ENCODE data around the gene KDM3A. TPM values are rescaled to one million over a fixed set of nuclear protein-coding genes. Genes with fewer than 3 reads are reported as not detected.
A peak's percentile ranks its signal among the peaks of the same experiment; 100 is the strongest.

The KDM3A gene
- total RNA-seq, 1 experiment from 2014 or later: 11.9 TPM

DNA sequence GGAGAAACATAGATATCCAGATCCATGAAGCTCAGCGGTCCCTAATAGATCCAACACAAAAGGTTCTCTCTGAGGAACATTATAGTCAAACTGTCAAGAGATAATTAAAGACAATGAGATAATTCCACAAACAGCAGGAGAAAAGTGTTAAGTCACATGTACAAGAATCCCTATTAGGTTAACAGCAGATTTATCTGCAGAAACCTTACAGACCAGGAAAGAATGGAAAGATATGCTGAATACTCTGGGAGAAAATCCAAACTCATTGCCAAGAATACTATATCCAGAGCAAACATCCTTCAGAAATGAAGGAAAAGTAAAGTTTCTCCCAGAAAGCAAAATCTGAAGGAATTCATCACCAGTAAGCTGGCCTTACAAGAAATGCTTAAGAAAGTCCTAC is 10.8 kb upstream of the KDM3A start:
- DNase-seq (ENCODE audit: low spot score): no peak

DNA sequence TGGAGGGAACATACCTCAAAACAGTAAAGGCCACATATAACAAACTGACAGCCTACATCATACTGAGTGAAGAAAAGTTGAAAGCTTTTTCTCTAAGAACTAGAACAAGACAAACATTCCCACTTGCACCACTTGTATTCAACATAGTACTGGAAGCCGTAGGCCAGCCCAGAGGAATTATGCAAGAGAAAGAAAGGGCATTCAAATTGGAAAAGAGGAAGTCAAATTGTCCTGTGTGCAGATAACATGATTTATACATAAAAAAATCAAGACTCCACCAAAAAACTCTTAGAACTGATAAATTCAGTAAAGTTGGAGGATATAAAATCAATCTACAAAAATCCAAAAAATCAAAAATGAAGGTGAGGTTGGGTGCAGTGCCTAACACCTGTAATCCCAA is 8.0 kb upstream of the KDM3A start:
- DNase-seq (ENCODE audit: low spot score): no peak

DNA sequence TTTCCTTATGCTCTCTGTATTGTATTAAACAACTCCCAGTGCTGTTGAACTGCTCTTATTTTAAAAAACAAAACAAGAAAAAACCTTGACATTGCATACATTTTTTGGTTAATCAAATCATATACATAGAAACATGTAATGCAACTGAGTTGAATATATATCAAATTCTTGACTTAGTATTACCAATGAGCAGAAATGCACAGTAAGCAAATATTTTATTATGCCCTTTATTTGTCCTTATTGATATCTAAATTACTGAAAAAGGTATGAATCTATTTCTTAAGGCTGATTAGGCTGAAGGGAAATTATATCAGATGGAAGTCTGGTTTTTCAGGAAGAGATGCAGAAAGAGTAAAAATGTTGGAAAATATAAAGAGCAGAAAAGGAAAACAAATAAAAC is 6.9 kb upstream of the KDM3A start:
- no peak for DNase-seq (ENCODE audit: low spot score)

DNA sequence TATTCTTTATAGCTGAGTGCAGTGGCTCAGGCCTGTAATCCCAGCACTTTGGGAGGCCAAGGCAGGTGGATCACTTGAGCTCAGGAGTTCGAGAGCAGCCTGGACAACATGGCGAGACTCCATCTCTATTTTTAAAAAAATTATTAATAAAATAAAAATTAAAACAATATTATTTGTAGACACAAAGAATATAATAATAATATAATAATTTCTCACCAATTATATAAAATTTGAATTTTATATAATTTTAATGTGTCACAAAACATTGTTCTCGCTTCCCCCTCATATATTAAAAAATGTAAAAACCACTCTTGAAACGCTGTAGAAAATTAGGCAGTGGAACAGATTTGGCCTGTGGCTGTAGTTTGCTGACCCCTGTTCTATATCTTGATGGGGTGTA is 5.6 kb upstream of the KDM3A start:
- no peak for DNase-seq (ENCODE audit: low spot score)

DNA sequence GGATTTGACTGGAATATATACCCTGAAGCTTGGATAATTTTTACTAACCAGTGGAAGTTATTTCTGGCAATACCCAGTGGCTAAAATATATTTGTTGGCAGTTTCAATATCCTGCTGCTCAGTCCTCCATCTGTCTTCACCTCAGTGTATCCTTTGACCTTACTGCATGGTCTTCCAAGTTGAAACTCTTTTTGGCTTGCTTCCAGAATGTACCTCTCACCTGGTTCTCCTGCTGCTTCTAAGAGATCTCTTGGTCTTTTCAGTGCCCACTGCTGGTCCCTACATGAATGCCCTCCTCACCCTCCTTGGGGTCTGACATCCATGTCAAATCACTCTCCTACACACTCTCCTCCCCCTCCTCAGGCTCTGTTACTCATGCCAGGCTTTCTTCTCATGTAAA is 4.8 kb upstream of the KDM3A start:
- DNase-seq (ENCODE audit: low spot score): no peak

DNA sequence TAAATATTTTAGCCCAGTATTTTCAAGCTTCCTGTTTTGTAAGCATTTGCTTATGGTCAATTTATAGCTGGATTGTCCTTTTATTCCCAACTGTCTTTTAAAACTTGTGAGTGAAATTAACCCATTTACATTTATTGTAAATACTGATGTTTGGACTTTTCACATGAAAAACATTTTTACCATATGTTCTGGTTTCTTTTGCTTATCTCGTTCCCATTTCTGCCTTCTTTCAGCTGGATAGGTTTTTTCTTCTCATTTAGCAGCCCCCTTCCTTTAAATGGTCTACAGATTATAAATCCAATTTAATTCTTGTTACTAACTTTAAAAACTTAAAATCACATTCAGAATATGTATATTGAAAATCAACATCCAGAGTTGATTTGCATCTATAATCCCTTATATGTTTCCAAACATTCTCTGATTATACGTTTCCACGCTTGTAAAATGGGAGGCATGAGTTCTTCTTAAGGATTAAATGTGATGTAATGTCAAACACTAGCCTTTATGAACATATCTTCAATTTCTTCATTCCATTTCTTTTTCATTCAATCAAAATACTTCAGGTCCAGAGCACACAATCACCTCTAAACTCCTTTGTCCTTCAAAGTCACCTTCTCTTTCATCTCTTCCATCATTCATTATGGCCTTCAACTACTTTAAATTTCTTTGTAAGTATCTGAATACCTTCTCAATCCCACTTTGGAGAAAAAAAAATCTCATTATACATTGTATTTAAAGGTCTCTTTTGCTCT is 1.1 kb upstream of the KDM3A start:
- DNase-seq (ENCODE audit: low spot score): peak; percentile 3

DNA sequence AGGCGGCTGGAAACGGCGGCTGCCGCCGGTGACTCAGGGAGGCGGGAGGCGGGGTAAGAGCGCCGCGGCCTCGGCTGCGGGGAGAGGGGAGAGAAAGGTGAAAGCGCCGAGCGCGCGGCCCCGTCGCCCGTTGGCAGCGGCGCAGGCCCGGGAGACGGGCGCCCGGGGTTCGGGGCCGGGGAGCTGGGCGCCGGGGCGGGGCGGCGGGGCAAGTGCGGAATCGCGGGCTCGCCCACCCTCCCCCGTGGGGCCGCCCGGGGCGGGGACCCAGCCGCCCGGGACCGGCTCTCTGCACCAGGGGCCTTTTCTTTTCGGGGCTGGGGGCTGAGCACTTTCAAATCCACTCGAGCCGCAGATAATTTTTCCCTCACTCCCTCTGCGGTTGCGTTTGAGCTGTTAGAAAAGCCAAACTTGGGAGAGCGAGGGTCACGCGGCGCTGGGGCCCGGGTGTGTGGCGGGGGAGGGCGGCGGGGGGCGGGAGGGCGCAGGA is 266 bp downstream of the KDM3A start:
- no peak for DNase-seq (ENCODE audit: low spot score)

DNA sequence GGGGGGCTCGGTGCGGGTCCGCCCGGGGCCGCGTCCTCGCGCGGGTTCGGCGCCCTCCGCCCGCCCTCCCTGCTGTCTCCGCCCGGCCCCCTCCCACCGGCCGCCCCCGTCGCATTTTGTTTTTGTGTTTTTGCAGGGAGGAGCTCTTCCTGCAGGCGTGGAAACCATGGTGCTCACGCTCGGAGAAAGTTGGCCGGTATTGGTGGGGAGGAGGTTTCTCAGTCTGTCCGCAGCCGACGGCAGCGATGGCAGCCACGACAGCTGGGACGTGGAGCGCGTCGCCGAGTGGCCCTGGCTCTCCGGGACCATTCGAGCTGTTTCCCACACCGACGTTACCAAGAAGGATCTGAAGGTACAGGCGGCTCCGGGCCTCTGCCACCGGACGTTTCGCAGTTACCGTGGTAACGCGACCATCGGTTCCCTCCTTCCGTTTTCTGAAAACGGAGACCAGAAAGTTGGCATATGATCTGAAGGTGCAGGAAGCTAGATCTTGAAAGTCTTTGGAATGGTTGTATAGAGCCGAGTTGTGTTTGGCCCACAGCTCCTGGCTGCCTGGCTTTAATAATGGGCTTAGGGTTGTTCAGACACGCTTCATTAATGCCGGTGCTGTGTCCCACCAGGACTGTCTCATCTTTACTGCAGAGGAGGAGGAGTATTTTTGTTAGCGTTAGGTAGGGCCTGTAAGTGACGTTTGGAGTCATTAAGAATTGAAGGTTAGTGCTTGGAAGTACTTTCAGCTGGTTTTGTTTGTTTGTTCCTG is 891 bp downstream of the KDM3A start:
- peak; percentile 33 for DNase-seq (ENCODE audit: low spot score)

DNA sequence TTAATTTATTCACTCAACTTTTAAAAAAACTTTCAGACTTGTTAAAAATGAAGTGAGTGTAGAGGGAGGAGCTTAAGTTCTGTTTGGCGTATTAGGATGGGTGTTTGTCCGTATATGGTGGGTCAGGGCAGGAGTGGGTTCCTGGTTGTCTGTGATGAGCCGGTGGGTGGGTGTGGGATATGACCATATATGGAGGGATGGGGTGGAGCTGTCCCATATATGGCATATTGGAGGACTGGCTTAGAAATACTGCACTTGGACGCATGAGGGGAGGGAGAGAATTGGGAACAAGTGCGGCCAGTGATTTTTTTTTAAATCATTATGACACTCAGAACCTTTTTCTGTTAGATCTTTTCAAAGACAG is 1.5 kb downstream of the KDM3A start:
- DNase-seq (ENCODE audit: low spot score): peak; percentile 89

DNA sequence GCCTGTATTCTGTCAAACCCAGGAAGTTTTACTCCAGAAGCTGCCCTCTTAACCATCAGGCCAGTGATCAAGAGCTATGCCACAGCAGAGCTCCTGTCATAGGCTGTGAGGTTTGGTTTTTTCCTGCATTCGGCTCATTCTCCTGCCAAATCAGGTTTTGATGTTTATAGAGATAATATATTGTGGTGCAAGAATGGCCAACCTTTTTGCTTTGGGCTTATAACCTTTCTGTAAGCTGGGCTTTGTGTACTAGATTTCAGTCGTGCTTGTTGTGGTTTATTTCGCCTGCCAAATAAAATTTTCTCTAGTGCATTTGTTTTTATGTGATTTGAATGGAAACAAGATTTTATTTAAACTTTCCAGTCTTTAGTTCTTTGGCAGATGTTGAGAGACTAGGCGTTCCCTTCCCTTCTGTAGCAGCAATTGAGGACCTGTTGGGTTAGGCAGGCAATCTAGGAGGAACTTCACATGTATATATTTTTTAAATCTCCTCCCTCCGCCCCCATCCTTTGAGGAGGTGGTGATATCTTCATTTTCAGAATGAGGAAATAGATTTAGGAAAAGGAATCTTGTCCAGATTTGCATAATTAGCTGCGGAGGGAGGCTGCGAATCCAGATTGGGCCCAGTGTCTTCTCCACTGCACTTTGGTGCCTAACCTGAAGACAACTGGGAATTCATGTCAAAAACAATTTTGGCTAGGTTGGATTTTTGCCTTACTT is 2.6 kb downstream of the KDM3A start:
- DNase-seq (ENCODE audit: low spot score): no peak

DNA sequence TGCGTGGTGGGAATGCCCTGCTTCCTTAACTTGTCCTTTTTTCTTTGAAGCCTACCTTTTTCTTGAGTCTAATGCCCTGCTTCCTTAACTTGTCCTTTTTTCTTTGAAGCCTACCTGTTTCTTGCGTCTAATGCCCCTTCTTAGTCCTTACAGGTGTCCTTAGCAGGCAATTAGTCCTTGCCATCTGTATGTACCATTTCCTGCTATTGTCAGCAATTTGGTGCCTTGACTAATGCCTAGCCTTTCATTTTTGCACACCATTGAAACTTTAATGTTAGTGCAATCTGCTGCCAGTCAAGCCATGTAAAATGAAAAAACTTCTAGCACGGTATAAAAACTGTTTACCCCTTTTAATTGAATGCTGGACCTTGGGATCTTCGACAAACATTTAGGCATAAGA is 4.3 kb downstream of the KDM3A start:
- DNase-seq (ENCODE audit: low spot score): no peak

DNA sequence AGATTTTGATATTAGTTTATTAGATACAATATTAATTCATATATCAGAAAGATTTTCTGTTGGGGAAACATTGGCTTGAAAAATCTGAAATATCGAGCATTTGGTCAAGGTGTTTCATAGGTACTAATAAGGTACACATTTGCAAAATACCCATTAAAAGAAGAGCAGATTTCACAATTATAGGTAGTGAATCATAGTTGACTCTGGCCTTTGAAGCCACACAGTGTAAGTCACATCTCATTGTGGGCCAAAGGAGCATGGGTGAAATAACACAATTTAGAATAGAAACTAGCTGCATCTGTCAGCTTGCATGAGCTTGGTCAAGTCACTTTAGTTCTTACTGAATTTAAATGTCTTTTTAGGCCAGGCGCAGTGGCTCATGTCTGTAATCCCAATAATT is 4.9 kb downstream of the KDM3A start:
- no peak for DNase-seq (ENCODE audit: low spot score)

DNA sequence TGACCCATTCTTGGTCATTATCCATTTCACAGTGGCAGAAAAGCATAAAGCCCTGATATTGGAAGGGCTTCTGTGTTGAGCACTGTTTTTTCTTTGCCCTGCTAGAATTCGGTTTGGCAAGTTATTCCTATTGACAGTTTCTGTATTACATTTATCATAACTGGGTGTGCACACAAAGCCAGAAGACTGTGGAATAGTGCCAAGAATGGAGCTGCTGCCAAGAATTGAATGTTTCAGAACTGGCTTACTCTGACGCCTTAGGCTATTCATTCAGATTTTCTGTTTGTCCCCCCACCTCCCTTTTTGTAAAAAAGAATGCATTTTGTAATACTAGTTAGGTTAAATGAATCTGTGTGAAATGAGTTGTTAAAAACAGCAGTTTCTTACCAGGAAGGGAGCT is 12.7 kb downstream of the KDM3A start:
- no peak for DNase-seq (ENCODE audit: low spot score)

DNA sequence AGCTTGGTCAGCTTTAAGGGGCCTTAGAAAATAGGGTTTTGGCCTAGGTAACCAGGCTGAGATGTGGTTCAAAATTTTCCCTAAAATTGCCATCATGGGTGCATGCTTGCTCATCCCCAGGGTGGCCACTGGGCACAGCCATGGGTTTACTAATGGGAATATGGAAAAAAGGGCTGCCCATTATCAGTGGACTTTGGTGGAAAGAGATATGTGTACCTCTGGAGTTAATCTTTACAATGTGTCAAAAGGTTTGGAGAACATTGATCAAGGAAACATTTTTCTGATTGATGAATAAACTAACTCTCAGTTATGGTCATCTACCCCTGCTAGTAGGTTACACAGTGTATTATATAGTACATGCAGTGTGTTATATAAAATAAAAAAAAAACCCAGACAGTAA is 13.1 kb downstream of the KDM3A start:
- DNase-seq (ENCODE audit: low spot score): no peak

DNA sequence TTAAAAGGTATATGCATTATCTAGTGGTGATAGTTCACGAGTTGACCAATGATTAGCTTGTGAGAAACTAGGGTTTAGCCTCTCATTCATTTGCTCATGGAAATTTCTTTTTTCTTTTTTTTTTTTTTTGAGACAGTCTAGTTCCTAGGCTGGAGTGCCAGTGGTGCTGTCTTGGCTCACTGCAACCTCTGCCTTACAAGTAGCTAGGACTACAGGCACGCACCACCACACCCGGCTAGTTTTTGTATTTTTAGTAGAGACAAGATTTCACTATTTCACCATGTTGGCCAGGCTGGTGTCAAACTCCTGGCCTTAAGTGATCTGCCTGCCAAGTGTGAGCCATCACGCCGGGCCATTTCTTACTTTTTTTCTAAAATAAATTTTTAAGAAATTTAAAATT is 14.0 kb downstream of the KDM3A start:
- DNase-seq (ENCODE audit: low spot score): no peak

DNA sequence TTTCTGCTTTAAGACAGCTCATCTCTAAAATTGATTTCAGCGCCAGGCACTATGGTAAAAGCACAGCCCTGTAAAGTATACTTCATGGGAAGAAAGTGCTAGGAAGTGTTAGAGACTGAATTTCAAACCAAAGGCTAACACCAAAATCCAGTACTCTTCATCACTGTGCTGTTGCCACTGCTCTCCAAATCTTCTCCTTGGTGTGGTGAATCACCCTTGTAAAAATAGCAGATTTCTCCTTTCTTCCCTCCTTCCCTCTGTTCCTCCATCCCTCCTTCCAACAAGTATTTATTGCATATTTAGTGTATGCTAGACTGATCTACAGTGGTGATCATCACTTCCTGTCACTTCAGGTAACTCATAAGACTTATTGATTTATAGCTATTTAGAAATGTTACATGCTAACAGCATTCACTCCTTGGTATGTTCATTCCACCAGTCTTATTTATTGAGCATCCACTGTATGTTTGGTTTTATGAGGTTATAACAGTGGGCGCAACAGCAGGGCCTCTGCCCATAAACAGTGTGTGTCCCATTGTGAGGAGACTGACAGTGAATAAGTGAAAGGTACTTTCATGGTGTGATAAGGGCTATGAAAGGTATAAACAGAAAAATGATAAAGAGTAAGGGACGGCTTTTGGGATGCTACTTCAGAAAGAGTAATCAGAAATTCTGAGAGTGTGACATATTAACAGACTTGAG is 20.0 kb downstream of the KDM3A start:
- no peak for DNase-seq (ENCODE audit: low spot score)

DNA sequence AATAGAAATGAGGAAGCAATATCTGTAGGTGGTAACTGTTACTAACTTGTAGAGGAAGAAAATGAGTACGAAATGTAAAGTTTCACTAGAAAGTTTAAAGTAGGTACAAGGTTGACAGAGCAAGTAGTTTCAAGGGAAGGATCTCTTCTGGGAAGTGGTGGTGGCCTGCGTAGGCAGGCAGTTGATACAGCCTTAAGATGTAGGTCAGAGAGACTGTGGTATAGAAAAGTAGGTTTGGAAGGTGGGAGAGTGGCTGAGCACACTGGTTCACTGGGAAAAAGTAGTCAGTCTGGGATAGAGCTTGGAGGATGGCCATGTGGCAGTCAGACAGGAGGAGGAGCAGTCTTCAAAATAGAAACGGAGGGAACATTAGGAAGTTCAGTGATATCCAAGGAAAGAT is 23.5 kb downstream of the KDM3A start:
- no peak for DNase-seq (ENCODE audit: low spot score)

DNA sequence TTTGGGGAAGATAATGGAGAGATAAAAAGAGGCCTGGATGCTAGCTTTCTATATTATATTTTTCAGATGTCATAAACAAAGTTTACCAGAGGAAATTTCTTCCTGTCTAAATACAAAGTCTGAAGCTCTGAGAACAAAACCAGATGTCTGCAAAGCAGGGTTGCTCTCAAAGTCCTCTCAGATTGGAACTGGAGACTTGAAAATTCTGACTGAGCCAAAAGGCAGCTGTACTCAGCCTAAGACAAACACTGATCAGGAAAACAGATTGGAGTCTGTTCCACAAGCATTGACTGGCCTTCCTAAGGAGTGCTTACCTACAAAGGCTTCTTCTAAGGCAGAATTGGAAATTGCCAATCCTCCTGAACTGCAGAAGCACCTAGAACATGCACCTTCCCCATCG is 25.1 kb downstream of the KDM3A start:
- DNase-seq (ENCODE audit: low spot score): no peak

DNA sequence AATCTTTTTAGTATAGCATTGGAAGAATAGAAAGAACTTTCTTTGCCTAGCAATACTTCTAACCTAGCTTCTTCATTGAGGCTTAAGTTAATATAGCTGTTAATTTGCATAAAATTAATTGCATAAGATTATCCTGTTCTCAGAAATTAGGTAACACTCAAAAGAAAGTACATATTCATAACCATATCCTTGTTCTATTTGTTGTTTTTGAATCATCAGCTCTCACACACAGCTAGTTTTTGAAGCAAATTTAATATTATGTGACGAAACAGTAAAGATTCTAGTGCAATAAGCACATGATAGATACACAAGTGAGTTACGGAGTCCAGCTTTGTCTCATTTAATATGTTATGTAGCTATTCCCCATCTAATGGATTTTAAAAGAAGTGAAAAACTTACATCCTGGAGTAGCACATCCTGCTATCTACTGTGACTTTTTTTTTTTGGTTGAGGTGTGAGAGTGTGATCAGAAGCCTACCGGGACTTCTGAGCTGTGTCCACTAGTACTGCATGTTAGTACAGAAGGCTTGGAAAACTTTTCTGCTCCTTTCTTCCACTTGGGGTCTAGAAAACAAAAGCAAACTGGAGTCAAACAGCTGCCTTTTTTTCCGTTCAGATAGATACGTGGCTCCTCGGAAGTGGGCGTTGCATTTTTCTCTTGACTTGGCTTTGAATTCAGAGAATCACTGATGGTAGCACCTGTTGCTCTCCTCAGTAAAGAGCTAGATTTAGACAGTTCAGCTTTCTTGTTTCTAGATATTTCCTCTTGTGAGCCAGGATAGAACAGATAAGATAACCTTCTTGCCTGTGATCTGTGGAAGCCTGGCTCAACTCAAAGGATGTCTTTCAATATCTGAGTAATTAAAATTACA is 27.2 kb downstream of the KDM3A start:
- DNase-seq (ENCODE audit: low spot score): no peak

DNA sequence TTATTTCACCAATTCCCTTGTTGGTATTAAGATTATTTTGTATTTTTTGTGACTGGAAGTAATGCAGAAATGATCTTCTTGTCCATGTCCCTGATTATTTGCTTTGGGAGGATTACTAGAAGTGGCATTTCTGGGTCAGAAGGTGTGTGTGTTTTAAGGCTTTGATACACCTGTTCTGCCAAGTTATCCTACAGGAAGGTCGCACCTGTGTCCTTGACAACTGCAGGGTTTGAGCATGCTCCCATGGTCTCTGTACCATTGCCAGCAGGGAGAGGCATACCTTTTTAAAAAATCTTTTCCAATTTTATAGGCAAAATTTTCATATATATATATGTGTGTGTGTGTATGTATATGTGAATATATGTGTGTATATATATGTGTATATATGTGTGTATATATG is 29.7 kb downstream of the KDM3A start:
- no peak for DNase-seq (ENCODE audit: low spot score)

DNA sequence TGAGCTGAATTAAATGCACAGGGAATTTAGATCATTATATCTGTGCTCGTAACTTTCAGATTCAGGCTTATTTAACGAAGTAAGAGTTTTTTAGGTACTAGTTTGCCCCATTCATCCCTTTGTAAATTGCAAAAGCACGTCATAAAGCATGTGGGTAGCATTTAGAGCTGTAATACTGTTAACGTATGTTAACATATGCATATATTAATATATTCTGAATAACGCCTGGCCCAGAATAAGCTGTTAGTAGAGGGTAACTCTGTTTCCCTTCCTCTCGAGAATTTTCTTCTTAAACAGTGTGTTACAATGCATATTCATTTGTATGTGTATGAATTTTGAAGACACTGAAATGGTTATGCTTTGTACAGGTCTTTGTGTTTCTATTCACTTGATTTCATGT is 30.5 kb downstream of the KDM3A start:
- no peak for DNase-seq (ENCODE audit: low spot score)

All from A172 (cell line).